ENCODE measurements around the gene TIPARP.

Gene TIPARP

GRCh38 chr3:156743859-156744258 is 69.5 kb downstream of the TIPARP start (continued):
- TF ChIP-seq, protein P1, sequence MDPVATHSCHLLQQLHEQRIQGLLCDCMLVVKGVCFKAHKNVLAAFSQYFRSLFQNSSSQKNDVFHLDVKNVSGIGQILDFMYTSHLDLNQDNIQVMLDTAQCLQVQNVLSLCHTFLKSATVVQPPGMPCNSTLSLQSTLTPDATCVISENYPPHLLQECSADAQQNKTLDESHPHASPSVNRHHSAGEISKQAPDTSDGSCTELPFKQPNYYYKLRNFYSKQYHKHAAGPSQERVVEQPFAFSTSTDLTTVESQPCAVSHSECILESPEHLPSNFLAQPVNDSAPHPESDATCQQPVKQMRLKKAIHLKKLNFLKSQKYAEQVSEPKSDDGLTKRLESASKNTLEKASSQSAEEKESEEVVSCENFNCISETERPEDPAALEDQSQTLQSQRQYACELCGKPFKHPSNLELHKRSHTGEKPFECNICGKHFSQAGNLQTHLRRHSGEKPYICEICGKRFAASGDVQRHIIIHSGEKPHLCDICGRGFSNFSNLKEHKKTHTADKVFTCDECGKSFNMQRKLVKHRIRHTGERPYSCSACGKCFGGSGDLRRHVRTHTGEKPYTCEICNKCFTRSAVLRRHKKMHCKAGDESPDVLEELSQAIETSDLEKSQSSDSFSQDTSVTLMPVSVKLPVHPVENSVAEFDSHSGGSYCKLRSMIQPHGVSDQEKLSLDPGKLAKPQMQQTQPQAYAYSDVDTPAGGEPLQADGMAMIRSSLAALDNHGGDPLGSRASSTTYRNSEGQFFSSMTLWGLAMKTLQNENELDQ (tag by site-specific recombination; IDR thresholded peaks at IDR 0.05; ENCODE audit: low read depth), result no peak
- TF ChIP-seq ZNF132 (tag by site-specific recombination; IDR thresholded peaks at IDR 0.05; ENCODE audit: borderline replicate concordance) (no peak), ZNF473 (tag by site-specific recombination; IDR thresholded peaks at IDR 0.05) (no peak), ZNF529 (tag by site-specific recombination; IDR thresholded peaks at IDR 0.05; ENCODE audit: insufficient replicate concordance) (no peak), MZF1 (tag by site-specific recombination; IDR thresholded peaks at IDR 0.05; ENCODE audit: borderline replicate concordance) (no peak), ZSCAN30 (tag by site-specific recombination; IDR thresholded peaks at IDR 0.05) (no peak), SP3 (tag by site-specific recombination; IDR thresholded peaks at IDR 0.05) (no peak), PRDM1 (tag by site-specific recombination; IDR thresholded peaks at IDR 0.05) (no peak), ZXDB (tag by site-specific recombination; IDR thresholded peaks at IDR 0.05) (no peak)
- TF ChIP-seq, protein P2, sequence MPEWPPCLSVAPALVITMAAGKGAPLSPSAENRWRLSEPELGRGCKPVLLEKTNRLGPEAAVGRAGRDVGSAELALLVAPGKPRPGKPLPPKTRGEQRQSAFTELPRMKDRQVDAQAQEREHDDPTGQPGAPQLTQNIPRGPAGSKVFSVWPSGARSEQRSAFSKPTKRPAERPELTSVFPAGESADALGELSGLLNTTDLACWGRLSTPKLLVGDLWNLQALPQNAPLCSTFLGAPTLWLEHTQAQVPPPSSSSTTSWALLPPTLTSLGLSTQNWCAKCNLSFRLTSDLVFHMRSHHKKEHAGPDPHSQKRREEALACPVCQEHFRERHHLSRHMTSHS (tag by site-specific recombination; IDR thresholded peaks at IDR 0.05), result no peak

DNA sequence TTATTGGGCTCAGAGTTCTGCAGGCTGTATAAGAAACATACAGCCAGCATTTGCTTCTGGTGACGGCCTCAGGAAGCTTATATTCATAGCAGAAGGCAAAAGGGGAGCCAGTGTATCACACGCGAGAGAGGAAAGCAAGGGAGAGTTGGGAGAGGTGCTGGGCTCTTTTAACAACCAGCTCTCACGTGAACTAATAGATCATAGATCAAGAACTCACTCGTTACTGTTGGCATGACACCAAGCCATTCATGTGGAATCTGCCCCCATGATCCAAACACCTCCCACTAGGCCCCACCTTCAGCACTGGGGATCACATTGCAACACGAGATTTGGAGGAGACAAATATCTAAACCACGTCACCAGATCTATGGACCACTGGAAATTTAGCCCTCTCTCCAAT is 70.2 kb downstream of the TIPARP start:
- Histone ChIP-seq H3K9me3 (ENCODE audit: control insufficient read depth, insufficient read depth, low read depth, low read length) (no peaks in the 10 kb centered on the region), H3K4me3 (ENCODE audit: low read depth, low read length) (no peak overlapping the region), H3K4me1 (ENCODE audit: control insufficient read depth, insufficient read depth, low read length) (no peaks in the 10 kb centered on the region), H3K36me3 (ENCODE audit: control insufficient read depth in 2 of 2, insufficient read depth in 1 of 2, low read length in 2 of 2) (no peaks in the 10 kb centered on the region), H3K27ac (ENCODE audit: extremely low read depth, low read depth, low read length) (no peak overlapping the region)
- POLR2A ChIA-PET, result no interaction called here
- CTCF ChIA-PET, result interaction anchor here (1.0 kb wide), 1 partner anchor 69 kb away, joined by 3 read pairs; no protein-coding TSS in a partner anchor
- TF ChIP-seq, protein P3, sequence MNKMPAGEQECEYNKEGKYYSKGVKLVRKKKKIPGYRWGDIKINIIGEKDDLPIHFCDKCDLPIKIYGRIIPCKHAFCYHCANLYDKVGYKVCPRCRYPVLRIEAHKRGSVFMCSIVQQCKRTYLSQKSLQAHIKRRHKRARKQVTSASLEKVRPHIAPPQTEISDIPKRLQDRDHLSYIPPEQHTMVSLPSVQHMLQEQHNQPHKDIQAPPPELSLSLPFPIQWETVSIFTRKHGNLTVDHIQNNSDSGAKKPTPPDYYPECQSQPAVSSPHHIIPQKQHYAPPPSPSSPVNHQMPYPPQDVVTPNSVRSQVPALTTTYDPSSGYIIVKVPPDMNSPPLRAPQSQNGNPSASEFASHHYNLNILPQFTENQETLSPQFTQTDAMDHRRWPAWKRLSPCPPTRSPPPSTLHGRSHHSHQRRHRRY (tag by site-specific recombination; IDR thresholded peaks at IDR 0.05), result no peak
- TF ChIP-seq ZSCAN16 (tag by site-specific recombination; IDR thresholded peaks at IDR 0.05) (no peak), ZFP3 (tag by site-specific recombination; IDR thresholded peaks at IDR 0.05; ENCODE audit: low read depth) (no peak), HOXC10 (CRISPR knock-in tag; IDR thresholded peaks at IDR 0.05) (no peak), ZNF707 (tag by site-specific recombination; IDR thresholded peaks at IDR 0.05) (no peak), ZNF148 (tag by site-specific recombination; IDR thresholded peaks at IDR 0.05; ENCODE audit: borderline replicate concordance) (no peak)

DNA sequence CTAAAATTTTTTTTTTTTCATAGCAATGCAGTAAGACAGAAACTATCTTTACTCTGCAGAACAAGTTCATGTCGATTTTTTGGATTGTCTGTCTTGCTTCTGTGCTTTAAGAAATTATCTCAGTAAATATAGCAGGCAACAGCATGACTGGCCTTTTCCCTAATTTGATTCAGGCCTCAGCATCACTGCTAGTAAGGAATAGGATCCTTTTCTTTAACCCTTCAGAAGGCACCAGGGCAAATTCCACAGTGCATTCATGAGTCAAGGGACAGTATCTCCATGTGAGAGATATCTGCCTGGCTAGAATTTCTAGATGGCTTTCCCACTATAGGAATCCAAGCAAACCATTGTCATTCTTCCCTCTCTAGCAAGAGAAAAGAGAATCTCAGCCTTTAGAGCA is 71.4 kb downstream of the TIPARP start:
- CTCF ChIA-PET, result interaction anchor here (1.0 kb wide), 1 partner anchor 70 kb away, joined by 3 read pairs; no protein-coding TSS in a partner anchor
- Histone ChIP-seq H3K36me3 (ENCODE audit: control insufficient read depth in 2 of 2, insufficient read depth in 1 of 2, low read length in 2 of 2) (no peaks in the 10 kb centered on the region), H3K4me1 (ENCODE audit: control insufficient read depth, insufficient read depth, low read length) (no peaks in the 10 kb centered on the region), H3K27ac (ENCODE audit: extremely low read depth, low read depth, low read length) (no peak overlapping the region), H3K9me3 (ENCODE audit: control insufficient read depth, insufficient read depth, low read depth, low read length) (no peaks in the 10 kb centered on the region), H3K4me3 (ENCODE audit: low read depth, low read length) (no peak overlapping the region)
- POLR2A ChIA-PET, result interaction anchor here (0.6 kb wide), 1 partner anchor 25 kb away, joined by 4 read pairs; no protein-coding TSS in a partner anchor
- no peak for TF ChIP-seq ZNF112 (tag by site-specific recombination; IDR thresholded peaks at IDR 0.05)
- no peak for TF ChIP-seq ZBTB11 (tag by site-specific recombination; conservative IDR thresholded peaks at IDR 0.05; ENCODE audit: low read depth)
- TF ChIP-seq ZNF530 (tag by site-specific recombination; IDR thresholded peaks at IDR 0.05; ENCODE audit: low read depth), result no peak
- TF ChIP-seq MZF1 (tag by site-specific recombination; IDR thresholded peaks at IDR 0.05; ENCODE audit: borderline replicate concordance), result no peak
- no peak for TF ChIP-seq ZNF837 (tag by site-specific recombination; IDR thresholded peaks at IDR 0.05)
- no peak for TF ChIP-seq ZNF214 (tag by site-specific recombination; IDR thresholded peaks at IDR 0.05; ENCODE audit: borderline replicate concordance)
- TF ChIP-seq, protein P4, sequence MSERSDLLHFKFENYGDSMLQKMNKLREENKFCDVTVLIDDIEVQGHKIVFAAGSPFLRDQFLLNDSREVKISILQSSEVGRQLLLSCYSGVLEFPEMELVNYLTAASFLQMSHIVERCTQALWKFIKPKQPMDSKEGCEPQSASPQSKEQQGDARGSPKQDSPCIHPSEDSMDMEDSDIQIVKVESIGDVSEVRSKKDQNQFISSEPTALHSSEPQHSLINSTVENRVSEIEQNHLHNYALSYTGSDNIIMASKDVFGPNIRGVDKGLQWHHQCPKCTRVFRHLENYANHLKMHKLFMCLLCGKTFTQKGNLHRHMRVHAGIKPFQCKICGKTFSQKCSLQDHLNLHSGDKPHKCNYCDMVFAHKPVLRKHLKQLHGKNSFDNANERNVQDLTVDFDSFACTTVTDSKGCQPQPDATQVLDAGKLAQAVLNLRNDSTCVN (tag by site-specific recombination; optimal IDR thresholded peaks at IDR 0.05), result no peak

Measured in HEK293 (cell line).